ENCODE measurements around the gene AKT1. TPM values are rescaled to one million over a fixed set of nuclear protein-coding genes. Genes with fewer than 3 reads are reported as not detected.

Gene AKT1
- total and polyA plus RNA-seq, 2 experiments from 2014 or later, result 16.9 to 164 TPM

DNA sequence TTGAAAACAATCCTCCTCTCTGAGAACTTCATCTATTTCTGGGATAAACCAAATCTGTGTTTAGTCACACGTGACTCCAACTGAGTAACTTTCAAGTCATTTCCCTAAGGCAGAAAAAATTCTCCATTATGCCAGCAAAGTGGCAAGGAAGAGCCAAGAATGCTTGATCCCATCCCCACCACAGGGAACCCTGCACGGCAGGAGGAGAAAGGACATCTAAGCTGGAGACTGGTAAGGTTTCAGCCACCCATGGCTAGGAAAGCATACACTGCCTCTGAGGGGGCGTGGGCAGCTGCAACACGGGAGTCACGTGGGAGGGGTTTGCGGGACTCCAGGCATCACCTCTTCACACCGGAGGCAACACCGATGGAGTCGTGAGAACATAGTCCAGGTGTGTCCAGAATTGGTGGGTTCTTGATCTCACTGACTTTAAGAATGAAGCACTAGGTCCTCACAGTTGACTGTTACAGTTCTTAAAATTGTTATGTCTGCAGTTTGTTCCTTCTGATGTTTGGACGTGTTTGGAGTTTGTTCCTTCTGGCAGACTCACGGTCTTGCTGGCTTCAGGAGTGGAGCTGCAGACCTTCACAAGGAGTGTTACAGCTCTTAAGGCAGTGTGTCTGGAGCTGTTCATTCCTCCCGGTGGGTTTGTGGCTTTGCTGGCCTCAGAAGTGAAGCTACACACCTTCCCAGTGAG, 45.3 kb downstream of the AKT1 start:
- H3K4me3 ChIP-seq, result 0 out of 2 replicates have a peak overlapping the region, but pooled peaks have one; percentile 8
- 66 to 68% methylated on average over 12 of the region's 12 CpGs for WGBS, 2 experiments (ENCODE audit: low coverage in 1 of 2, low lambda C conversion rate in 2 of 2, missing lambda C conversion rate in 2 of 2)
- H3K9me3 ChIP-seq (ENCODE audit: low read depth), result no peaks in the 10 kb centered on the region
- in situ Hi-C loops (cut with MboI), result no loop called here
- no peak for TF ChIP-seq EZH2phosphoT487 (IDR thresholded peaks at IDR 0.05; ENCODE audit: insufficient read depth, low read depth)
- no peak for TF ChIP-seq EZH2 (IDR thresholded peaks at IDR 0.05; ENCODE audit: insufficient read depth, poor library complexity, severe bottlenecking)
- H3K9me2 ChIP-seq (ENCODE audit: insufficient read depth), result no peaks in the 10 kb centered on the region
- H3K9ac ChIP-seq, result peak overlapping the region; percentile 58
- H2AFZ ChIP-seq, result peak overlapping the region; percentile 55
- H3K36me3 ChIP-seq (ENCODE audit: low read depth), result no peaks in the 10 kb centered on the region
- H3K79me2 ChIP-seq (ENCODE audit: insufficient read depth), result peaks cover 23% of the 10 kb centered on the region
- DNase-seq, result peak; percentile 81
- peaks cover 34% of the 10 kb centered on the region for H3F3A ChIP-seq (ENCODE audit: insufficient read depth)
- peak overlapping the region; percentile 67 for H3K4me2 ChIP-seq (ENCODE audit: unreplicated experiment)
- peak overlapping the region; percentile 79 for H3K27ac ChIP-seq
- no peaks in the 10 kb centered on the region for H3K27me3 ChIP-seq (replicated peaks; ENCODE audit: insufficient read depth)
- no peaks in the 10 kb centered on the region for H4K20me1 ChIP-seq (ENCODE audit: insufficient read depth)
- H3K4me1 ChIP-seq (ENCODE audit: insufficient read depth), result peaks cover 38% of the 10 kb centered on the region

DNA sequence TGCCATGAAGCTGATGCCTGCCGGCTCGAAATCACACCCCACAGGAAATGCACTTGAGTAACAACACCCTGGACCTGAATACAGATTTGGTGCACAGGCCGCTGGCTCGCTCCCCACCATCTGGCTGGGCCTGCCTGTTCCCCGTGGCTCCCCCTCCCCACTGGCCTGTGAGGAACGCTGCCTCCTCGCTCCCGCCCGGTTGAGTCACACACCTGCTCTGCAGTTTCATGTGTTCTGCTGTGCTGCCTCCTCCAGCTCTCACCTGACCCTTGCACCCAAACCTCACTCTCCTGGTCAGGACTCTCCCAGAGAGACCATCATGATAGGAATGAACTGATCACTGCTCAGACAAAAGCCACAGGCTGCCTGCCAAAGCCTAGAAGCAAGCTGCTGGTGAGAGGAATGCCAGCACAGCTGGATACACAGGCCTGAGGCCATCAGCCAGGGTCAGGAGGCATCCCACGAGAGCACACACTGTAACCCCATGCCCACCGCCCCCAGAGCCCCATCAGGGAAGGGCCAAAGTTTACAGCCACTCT, 46.4 kb downstream of the AKT1 start:
- Histone ChIP-seq H2AFZ (no peak overlapping the region; the same call in 1 of the 2 replicates), H3K79me2 (ENCODE audit: insufficient read depth) (peaks cover 13% of the 10 kb centered on the region), H3K27me3 (replicated peaks; ENCODE audit: insufficient read depth) (no peaks in the 10 kb centered on the region), H3K4me2 (ENCODE audit: unreplicated experiment) (peak overlapping the region; percentile 67), H3K9me3 (ENCODE audit: low read depth) (no peaks in the 10 kb centered on the region), H3K9me2 (ENCODE audit: insufficient read depth) (no peaks in the 10 kb centered on the region), H3K9ac (peak overlapping the region; percentile 58), H3K27ac (peak overlapping the region; percentile 79), H3F3A (ENCODE audit: insufficient read depth) (peaks cover 34% of the 10 kb centered on the region), H3K36me3 (ENCODE audit: low read depth) (no peaks in the 10 kb centered on the region), H3K4me3 (0 out of 2 replicates have a peak overlapping the region, but pooled peaks have one; percentile 8), H3K4me1 (ENCODE audit: insufficient read depth) (peaks cover 38% of the 10 kb centered on the region), H4K20me1 (ENCODE audit: insufficient read depth) (no peaks in the 10 kb centered on the region)
- peak; percentile 82 for DNase-seq
- TF ChIP-seq EZH2 (IDR thresholded peaks at IDR 0.05; ENCODE audit: insufficient read depth, poor library complexity, severe bottlenecking) (no peak), EZH2phosphoT487 (IDR thresholded peaks at IDR 0.05; ENCODE audit: insufficient read depth, low read depth) (no peak)
- 5 to 11% methylated on average over 9 to 11 of the region's 11 CpGs for WGBS, 2 experiments (ENCODE audit: low coverage in 1 of 2, low lambda C conversion rate in 2 of 2, missing lambda C conversion rate in 2 of 2)
- in situ Hi-C loops (cut with MboI), result no loop called here

DNA sequence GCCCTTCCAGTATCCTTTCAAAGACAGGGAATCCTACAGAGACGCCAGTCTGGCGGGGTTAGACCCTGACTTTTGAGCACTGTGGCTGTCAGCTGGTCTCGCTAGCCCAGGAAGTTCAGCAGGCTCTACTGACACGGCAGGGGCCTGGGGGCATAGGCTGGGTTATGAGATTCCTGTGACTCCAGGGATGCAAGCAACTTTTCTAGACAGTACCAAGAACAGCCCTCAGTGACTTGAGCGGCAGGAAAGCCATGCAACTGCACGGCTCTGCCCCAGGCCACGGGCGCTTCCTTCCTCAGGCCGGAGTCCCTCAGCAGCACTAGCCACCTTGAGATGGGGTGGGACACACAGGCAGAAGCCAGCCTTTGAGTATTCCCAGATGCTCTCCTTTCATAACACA, 47.7 kb downstream of the AKT1 start:
- Histone ChIP-seq H3K27me3 (replicated peaks; ENCODE audit: insufficient read depth) (no peaks in the 10 kb centered on the region), H3K9ac (no peak overlapping the region), H3K4me3 (no peak overlapping the region), H3K9me2 (ENCODE audit: insufficient read depth) (no peaks in the 10 kb centered on the region), H3K36me3 (ENCODE audit: low read depth) (no peaks in the 10 kb centered on the region), H3K9me3 (ENCODE audit: low read depth) (no peaks in the 10 kb centered on the region), H3F3A (ENCODE audit: insufficient read depth) (peaks cover 34% of the 10 kb centered on the region), H2AFZ (no peak overlapping the region), H3K4me1 (ENCODE audit: insufficient read depth) (peaks cover 45% of the 10 kb centered on the region), H4K20me1 (ENCODE audit: insufficient read depth) (no peaks in the 10 kb centered on the region), H3K27ac (no peak overlapping the region), H3K79me2 (ENCODE audit: insufficient read depth) (no peaks in the 10 kb centered on the region), H3K4me2 (ENCODE audit: unreplicated experiment) (no peak overlapping the region)
- DNase-seq, result no peak
- WGBS, 2 experiments (ENCODE audit: low coverage in 1 of 2, low lambda C conversion rate in 2 of 2, missing lambda C conversion rate in 2 of 2), result 92 to 93% methylated on average over 9 of the region's 9 CpGs
- in situ Hi-C loops (cut with MboI), result no loop called here
- TF ChIP-seq EZH2phosphoT487 (IDR thresholded peaks at IDR 0.05; ENCODE audit: insufficient read depth, low read depth), result no peak
- no peak for TF ChIP-seq EZH2 (IDR thresholded peaks at IDR 0.05; ENCODE audit: insufficient read depth, poor library complexity, severe bottlenecking)

DNA sequence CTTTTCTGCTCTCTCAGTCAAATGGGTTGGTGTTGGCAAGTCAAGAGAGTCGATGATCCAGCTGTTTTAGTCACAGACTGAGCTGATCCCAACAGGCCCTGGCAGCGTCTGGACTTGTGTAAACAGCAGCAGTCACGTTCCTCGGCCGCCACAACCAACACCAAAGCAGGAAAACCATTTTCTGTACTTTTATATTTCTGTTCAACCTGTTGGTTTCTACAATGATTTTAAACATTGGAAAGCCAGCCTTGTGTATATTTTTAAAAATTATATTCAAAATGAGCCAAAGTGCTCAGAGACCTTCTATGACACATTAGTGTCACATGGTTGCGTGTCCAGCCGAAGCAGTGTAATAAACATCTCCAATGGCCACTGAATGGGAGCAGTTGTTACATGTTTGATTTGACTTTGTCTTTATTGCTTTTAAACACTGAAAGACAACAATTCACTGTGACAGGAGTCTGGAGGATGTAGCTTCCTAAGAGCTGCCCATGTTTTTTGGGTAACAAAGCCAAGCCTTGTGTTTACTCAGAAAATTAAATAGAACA, 48.5 kb downstream of the AKT1 start:
- peak overlapping the region; percentile 73 for H3K27ac ChIP-seq
- no peak overlapping the region for H3K4me3 ChIP-seq
- no peaks in the 10 kb centered on the region for H4K20me1 ChIP-seq (ENCODE audit: insufficient read depth)
- WGBS, 2 experiments (ENCODE audit: low coverage in 1 of 2, low lambda C conversion rate in 2 of 2, missing lambda C conversion rate in 2 of 2), result 25 to 35% methylated on average over 7 of the region's 7 CpGs
- TF ChIP-seq EZH2phosphoT487 (IDR thresholded peaks at IDR 0.05; ENCODE audit: insufficient read depth, low read depth), result no peak
- TF ChIP-seq EZH2 (IDR thresholded peaks at IDR 0.05; ENCODE audit: insufficient read depth, poor library complexity, severe bottlenecking), result no peak
- no peaks in the 10 kb centered on the region for H3K27me3 ChIP-seq (replicated peaks; ENCODE audit: insufficient read depth)
- H3K9me2 ChIP-seq (ENCODE audit: insufficient read depth), result no peaks in the 10 kb centered on the region
- peaks cover 34% of the 10 kb centered on the region for H3F3A ChIP-seq (ENCODE audit: insufficient read depth)
- peaks cover 45% of the 10 kb centered on the region for H3K4me1 ChIP-seq (ENCODE audit: insufficient read depth)
- H3K9me3 ChIP-seq (ENCODE audit: low read depth), result no peaks in the 10 kb centered on the region
- peak overlapping the region; percentile 57 for H2AFZ ChIP-seq
- H3K4me2 ChIP-seq (ENCODE audit: unreplicated experiment), result peak overlapping the region; percentile 27
- no peaks in the 10 kb centered on the region for H3K79me2 ChIP-seq (ENCODE audit: insufficient read depth)
- peak; percentile 94 for DNase-seq
- in situ Hi-C loops (cut with MboI), result no loop called here
- peak overlapping the region; percentile 44 for H3K9ac ChIP-seq
- no peaks in the 10 kb centered on the region for H3K36me3 ChIP-seq (ENCODE audit: low read depth)
